GM12878 (cell line): ENCODE data around the gene GLIPR2. TPM values are rescaled to one million over a fixed set of nuclear protein-coding genes. Genes with fewer than 3 reads are reported as not detected.

Experiments used
- ATAC-seq: fragments of 200-7000 bp; cut with Tn5 transposase; 3 replicates; pipeline ENCODE4 v1.9.1; 2020; ENCODE audit warnings: mild to moderate bottlenecking, moderate library complexity
- BruUV-seq: library from RNA; stranded (reverse); fragments of 400-500 nt; replicated peaks from 2 replicates; lab custom pipeline; 2021; lab: Mats Ljungman, UMichigan
- CTCF ChIA-PET: fragments of 300-600 bp; sonication (Branson Sonifier 250); formaldehyde crosslinking; extraction: SDS; loops from one replicate; lab custom pipeline; 2021; ENCODE audit warnings: inconsistent platforms; lab: Yijun Ruan, JAX
- POLR2A ChIA-PET: fragments of 350-600 bp; formaldehyde crosslinking; extraction: SDS; loops from one replicate; lab custom pipeline; 2021; ENCODE audit warnings: inconsistent platforms; lab: Charles Lee
- RAD21 ChIA-PET: fragments of 300-600 bp; sonication (Branson Sonifier 250); formaldehyde crosslinking; loops from one replicate; lab custom pipeline; 2023; ENCODE audit warnings: antibody characterized with exemption; ENCODE audit not compliant: unreplicated experiment; lab: Charles Lee
- SMC1A ChIA-PET: fragments of 300-600 bp; sonication (Branson Sonifier 250); formaldehyde crosslinking; loops from one replicate; lab custom pipeline; 2023; ENCODE audit not compliant: unreplicated experiment, uncharacterized antibody; lab: Charles Lee
- DNase-seq: peaks from one replicate; pipeline ENCODE4 v3.0.0-alpha.2; 2011; ENCODE audit warnings: low read depth, low spot score
- FAIRE-seq: peaks from 3 replicates; lab custom pipeline; 2011; peaks lifted over from hg19 to GRCh38; lab: Jason Lieb, UNC
- H2AFZ ChIP-seq: 2 replicates; pipeline ENCODE4 v1.6.0; 2011; ENCODE audit warnings: low read depth, low read length, control low read depth; ENCODE audit not compliant: control insufficient read depth
- H3K27ac ChIP-seq: 2 replicates; pipeline ENCODE4 v1.5.1; 2011; ENCODE audit warnings: control low read depth; ENCODE audit not compliant: control insufficient read depth, insufficient read depth
- H3K27me3 ChIP-seq, 2 experiments: replicated peaks in 1 of 2; 2 replicates each; pipeline versions ENCODE4 v1.6.0 to v1.6.1; 2011; ENCODE audit warnings: low read length in 1 of 2; ENCODE audit not compliant: control insufficient read depth in 2 of 2, insufficient read depth in 2 of 2
- H3K36me3 ChIP-seq, 2 experiments: 2 replicates each; pipeline ENCODE4 v1.5.1; 2011; ENCODE audit warnings: low read length in 1 of 2; ENCODE audit not compliant: control insufficient read depth in 2 of 2, insufficient read depth in 2 of 2
- H3K4me1 ChIP-seq: 2 replicates; pipeline ENCODE4 v1.6.1; 2011; ENCODE audit warnings: mild to moderate bottlenecking, low read length, moderate library complexity, mixed read lengths; ENCODE audit not compliant: control insufficient read depth, insufficient read depth
- H3K4me2 ChIP-seq: 2 replicates; pipeline ENCODE4 v1.6.0; 2011; ENCODE audit warnings: control low read depth; ENCODE audit not compliant: control insufficient read depth, insufficient read depth
- H3K4me3 ChIP-seq: fragments of 200-600 bp; sonication (generic); 2 replicates; pipeline ENCODE4 v1.5.1; 2016
- H3K79me2 ChIP-seq: 2 replicates; pipeline ENCODE4 v1.6.0; 2011; ENCODE audit warnings: low read length; ENCODE audit not compliant: control insufficient read depth, insufficient read depth
- H3K9ac ChIP-seq: 2 replicates; pipeline ENCODE4 v1.8.0; 2011; ENCODE audit warnings: low read length, control low read depth, mixed read lengths; ENCODE audit not compliant: control insufficient read depth, insufficient read depth
- H3K9me3 ChIP-seq: replicated peaks from 3 replicates; pipeline ENCODE4 v1.5.1; 2011; ENCODE audit warnings: mild to moderate bottlenecking, low read length; ENCODE audit not compliant: control insufficient read depth, insufficient read depth
- H4K20me1 ChIP-seq: 2 replicates; pipeline ENCODE4 v1.6.0; 2011; ENCODE audit not compliant: control insufficient read depth, insufficient read depth
- FOS ChIP-seq: IDR thresholded peaks from 3 replicates; pipeline ENCODE4 v1.6.1; 2011; ENCODE audit warnings: borderline replicate concordance; ENCODE audit not compliant: insufficient read length; ENCODE audit errors: extremely low read depth
- RCOR1 ChIP-seq: conservative IDR thresholded peaks from 2 replicates; pipeline ENCODE4 v1.6.1; 2012; ENCODE audit warnings: low read depth, low read length, improper control_type of control experiment
- SIN3A ChIP-seq: IDR thresholded peaks from 2 replicates; pipeline ENCODE4 v1.6.1; 2012; ENCODE audit warnings: low read depth, low read length, improper control_type of control experiment
- WGBS: methylation state at CpG from one replicate; pipeline ENCODE4 v1.1.6; 2016; ENCODE audit warnings: low lambda C conversion rate; ENCODE audit not compliant: insufficient replicate concordance, insufficient coverage; ENCODE audit errors: missing lambda C conversion rate; 5-methylcytosine and 5-hydroxymethylcytosine counted together
- in situ Hi-C: fragments of 300-500 bp; cut with MboI; formaldehyde crosslinking; loops from 9 replicates; pipeline ENCODE4 v1.14.3; 2018; ENCODE audit warnings: mixed read lengths
- intact Hi-C: fragments of 100-400 bp; cut with micrococcal nuclease; formaldehyde crosslinking; loops from one replicate; pipeline ENCODE4 v1.14.2; 2022; ENCODE audit not compliant: unreplicated experiment
- polyA plus RNA-seq, 11 experiments: library from polyadenylated mRNA; depleted of rRNA in 4 of 11; unstranded in 6 of 11; stranded (reverse) in 5 of 11; fragments of >200 nt; fragmentation: Nextera tagmentation in 4 of 11; fragmentation: Illumina TruSeq in 1 of 11; extraction: Ambion mirVana in 4 of 11; extraction: Trizol in 1 of 11; gene quantifications; 1 replicate in 1 of 11; 2 replicates in 10 of 11; pipeline versions ENCODE4 v1.2.1 to v1.2.3, GENCODE V29; 2011 to 2016; ENCODE audit warnings: inconsistent platforms in 2 of 11, missing spikeins in 2 of 11, low read depth in 1 of 11
- total RNA-seq, 4 experiments: library from RNA; depleted of rRNA in 3 of 4; stranded (reverse); fragments of >200 nt in 3 of 4; fragmentation: Illumina TruSeq in 1 of 4; extraction: Trizol in 1 of 4; gene quantifications; 2 replicates each; pipeline versions ENCODE4 v1.2.1 to v1.2.3, GENCODE V29; 2013 to 2021
- TF ChIP-seq, protein P1 (sequence below): fragments of 450-650 bp; IDR thresholded peaks from 2 replicates; pipeline ENCODE4 v1.6.1; 2016; ENCODE audit warnings: mild to moderate bottlenecking
- TF ChIP-seq, protein P2 (sequence below): IDR thresholded peaks from 2 replicates; pipeline ENCODE4 v1.6.1; 2011; ENCODE audit warnings: borderline replicate concordance, low read depth, mild to moderate bottlenecking, moderate library complexity, mixed read lengths, low read length; ENCODE audit not compliant: insufficient read depth; ENCODE audit errors: extremely low read length

The GLIPR2 gene
- total and polyA plus RNA-seq, 10 of the 15 experiments (the other 5 are each of a cell fraction or from before 2014, with no cell fraction given) = 0.41 to 3.5 (median 2.2) TPM

DNA sequence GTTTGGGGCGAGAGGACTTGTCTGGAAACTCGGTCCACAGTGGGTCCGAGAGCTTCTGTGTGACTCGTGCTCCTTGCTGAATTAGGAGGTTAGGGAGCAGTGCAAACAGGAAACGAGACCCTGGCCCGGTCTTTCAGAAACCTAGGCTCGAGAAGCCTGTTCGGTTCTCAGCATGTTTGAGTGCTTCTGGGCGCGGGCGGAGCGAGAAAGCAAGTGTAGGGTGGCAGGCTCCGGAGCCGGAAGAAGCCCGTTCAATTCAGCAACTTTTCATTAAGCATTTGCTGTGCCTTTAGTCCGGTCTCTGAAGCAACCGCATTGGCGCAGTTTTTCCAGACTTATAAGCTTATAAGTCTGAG is 54.7 kb downstream of the GLIPR2 start:
- in situ Hi-C loops (no loop called here), intact Hi-C loops (loop anchor here (5.0 kb wide), 2 partner anchors 66 to 136 kb away; partner anchors contain the start of gene GNE)
- 0 out of 2 replicates have a peak, but pooled peaks have one; percentile 47 for TF ChIP-seq SIN3A
- TF ChIP-seq, protein P1, sequence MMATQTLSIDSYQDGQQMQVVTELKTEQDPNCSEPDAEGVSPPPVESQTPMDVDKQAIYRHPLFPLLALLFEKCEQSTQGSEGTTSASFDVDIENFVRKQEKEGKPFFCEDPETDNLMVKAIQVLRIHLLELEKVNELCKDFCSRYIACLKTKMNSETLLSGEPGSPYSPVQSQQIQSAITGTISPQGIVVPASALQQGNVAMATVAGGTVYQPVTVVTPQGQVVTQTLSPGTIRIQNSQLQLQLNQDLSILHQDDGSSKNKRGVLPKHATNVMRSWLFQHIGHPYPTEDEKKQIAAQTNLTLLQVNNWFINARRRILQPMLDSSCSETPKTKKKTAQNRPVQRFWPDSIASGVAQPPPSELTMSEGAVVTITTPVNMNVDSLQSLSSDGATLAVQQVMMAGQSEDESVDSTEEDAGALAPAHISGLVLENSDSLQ = no peak
- TF ChIP-seq, protein P2, sequence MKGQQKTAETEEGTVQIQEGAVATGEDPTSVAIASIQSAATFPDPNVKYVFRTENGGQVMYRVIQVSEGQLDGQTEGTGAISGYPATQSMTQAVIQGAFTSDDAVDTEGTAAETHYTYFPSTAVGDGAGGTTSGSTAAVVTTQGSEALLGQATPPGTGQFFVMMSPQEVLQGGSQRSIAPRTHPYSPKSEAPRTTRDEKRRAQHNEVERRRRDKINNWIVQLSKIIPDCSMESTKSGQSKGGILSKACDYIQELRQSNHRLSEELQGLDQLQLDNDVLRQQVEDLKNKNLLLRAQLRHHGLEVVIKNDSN = no peak
- TF ChIP-seq FOS = no peak
- TF ChIP-seq RCOR1 = no peak
- Histone ChIP-seq H3K9me3 (no peaks in the 10 kb centered on the region), H3K36me3 (peaks cover 0 to 11% of the 10 kb centered on the region in 2 experiments; a peak in 2 of 4 replicates), H3K9ac (peak overlapping the region; percentile 96), H3K4me1 (peaks cover 13% of the 10 kb centered on the region), H3K4me2 (peak overlapping the region; percentile 87; the same call in 1 of the 2 replicates), H3K27ac (peak overlapping the region; percentile 88), H2AFZ (peak overlapping the region; percentile 99), H3K79me2 (peaks cover 47% of the 10 kb centered on the region), H4K20me1 (peaks cover 8% of the 10 kb centered on the region; the same call in 1 of the 2 replicates), H3K27me3 (no peaks in the 10 kb centered on the region), H3K4me3 (peak overlapping the region; percentile 86)
- ATAC-seq = peak; percentile 43
- no peak for FAIRE-seq
- ChIA-PET RAD21 (interaction anchor here (0.6 to 2.9 kb wide), 8 partner anchors 16 to 153 kb away, joined by 3 to 21 read pairs (median 4); partner anchors contain the start of gene GNE), POLR2A (interaction anchor here (0.6 to 1.6 kb wide), 3 partner anchors 11 to 78 kb away, joined by 4 to 9 read pairs (median 8); partner anchors contain the start of gene GNE), CTCF (interaction anchor here (0.8 to 3.8 kb wide), 16 partner anchors 10 to 495 kb away, joined by 3 to 40 read pairs (median 4); partner anchors contain the start of gene SPAG8), SMC1A (interaction anchor here (1.0 to 3.1 kb wide), 6 partner anchors 9 to 792 kb away, joined by 3 to 17 read pairs (median 4); partner anchors contain the start of gene GNE)
- under 1% methylated on average over 18 of the region's 18 CpGs for WGBS
- BruUV-seq = no TSS peak
- no peak for DNase-seq
